HG03066 (cell line): ENCODE measurements around the gene PRRC2B.
"Not testable (repeated sequence)": the region's sequence is repeated elsewhere in the genome, so short reads cannot be mapped to it uniquely, and the experiment has no call there.

ENCODE experiments used
- ATAC-seq: cut with Tn5 transposase; IDR thresholded peaks from one replicate; pipeline ENCODE4 v1.9.1; 2021; ENCODE audit warnings: low read depth; ENCODE audit not compliant: unreplicated experiment

The PRRC2B gene

DNA sequence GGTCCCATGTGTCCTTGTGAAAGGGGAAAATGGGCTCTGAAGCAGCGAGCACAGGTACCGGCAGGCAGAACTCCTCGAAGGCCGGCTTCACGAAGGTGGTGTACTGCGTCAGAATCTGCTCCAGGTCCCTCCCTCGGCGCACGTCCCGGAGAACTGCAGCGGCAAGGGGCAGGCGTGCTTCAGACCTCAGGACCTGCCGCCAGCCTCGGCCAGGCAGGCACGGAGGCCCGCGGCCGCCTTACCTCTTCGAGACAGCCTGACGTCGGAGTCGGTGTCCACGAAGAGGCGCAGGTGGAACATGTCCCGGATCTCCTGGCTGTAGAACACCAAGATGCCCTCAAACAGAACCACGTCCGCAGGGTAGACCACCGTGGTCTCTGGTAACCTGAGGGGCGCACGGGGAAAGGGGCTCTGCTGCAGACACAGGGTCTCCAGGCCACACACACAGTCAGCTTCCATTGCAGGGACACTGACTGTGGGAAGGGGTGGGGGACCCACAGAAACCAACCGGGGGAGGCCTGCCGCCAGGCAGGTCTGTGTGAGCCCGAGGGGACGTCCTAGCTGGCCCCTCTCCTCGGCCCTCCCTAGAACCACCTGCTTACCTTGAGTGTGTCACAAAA is 135.1 kb downstream of the PRRC2B start:
- no peak for ATAC-seq

DNA sequence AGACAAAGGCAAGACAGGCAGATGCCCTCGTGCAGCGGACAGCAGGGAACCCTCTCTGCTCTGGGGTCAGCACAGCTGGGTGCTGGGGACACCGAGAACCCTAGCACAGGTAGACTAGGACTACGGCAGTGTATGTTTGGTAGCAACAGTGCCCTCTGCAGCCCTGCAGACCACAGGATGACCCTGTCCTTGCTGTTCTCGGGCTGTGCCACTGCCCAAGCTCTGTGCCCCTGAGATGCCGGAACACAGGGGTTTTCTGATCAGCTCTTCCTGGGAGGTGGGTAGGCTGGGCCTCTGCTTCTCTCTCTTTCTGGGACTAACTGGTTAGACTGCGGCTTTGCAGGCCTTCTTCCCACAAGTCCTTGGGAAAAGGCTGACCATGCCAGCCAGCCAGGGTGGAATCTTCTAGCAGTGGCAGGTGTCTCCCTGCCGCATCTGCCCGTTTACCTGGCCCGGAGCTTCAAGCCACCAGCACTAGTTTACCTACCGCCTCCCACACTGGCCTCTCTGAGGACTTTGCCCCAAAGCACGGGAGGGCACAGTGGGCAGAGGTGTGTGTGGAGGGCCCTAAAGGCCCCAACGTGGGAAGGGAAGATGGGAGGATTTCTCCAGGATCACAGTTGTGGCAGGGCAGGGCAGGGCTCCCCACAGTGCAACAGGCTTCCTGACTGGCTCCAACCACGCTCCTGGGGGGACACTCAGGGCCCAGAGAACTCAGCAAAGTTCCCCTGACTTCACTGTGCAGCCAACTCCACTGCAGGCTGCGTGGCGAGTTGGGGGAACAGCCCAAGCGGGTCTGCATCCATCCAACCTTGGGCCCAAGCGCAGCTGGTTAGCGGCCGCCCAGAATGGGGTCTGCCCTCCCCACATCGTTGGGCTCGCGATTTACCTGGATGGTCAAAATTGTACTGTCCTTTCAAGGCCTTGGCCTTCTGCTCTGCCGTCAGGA is 136.0 kb downstream of the PRRC2B start:
- ATAC-seq = no peak

DNA sequence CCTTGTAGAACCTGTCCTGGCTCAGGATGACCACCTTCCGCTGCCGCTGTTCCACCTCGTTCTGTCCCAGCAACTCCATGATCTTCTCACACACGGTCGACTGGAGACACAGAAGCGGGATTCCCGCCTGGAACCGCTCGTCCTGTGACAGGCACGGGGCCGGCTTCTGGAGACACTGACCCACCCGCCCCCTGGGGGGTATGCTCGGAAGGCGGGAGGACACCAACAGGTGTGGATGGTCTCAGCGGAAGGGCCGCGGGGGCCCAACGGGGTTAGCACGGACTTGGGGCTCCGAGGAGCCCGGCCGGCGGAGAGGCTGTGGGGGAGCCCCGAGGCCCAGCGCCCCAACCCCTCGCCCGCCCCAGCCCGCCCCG is 136.6 kb downstream of the PRRC2B start:
- ATAC-seq = peak; percentile 8

DNA sequence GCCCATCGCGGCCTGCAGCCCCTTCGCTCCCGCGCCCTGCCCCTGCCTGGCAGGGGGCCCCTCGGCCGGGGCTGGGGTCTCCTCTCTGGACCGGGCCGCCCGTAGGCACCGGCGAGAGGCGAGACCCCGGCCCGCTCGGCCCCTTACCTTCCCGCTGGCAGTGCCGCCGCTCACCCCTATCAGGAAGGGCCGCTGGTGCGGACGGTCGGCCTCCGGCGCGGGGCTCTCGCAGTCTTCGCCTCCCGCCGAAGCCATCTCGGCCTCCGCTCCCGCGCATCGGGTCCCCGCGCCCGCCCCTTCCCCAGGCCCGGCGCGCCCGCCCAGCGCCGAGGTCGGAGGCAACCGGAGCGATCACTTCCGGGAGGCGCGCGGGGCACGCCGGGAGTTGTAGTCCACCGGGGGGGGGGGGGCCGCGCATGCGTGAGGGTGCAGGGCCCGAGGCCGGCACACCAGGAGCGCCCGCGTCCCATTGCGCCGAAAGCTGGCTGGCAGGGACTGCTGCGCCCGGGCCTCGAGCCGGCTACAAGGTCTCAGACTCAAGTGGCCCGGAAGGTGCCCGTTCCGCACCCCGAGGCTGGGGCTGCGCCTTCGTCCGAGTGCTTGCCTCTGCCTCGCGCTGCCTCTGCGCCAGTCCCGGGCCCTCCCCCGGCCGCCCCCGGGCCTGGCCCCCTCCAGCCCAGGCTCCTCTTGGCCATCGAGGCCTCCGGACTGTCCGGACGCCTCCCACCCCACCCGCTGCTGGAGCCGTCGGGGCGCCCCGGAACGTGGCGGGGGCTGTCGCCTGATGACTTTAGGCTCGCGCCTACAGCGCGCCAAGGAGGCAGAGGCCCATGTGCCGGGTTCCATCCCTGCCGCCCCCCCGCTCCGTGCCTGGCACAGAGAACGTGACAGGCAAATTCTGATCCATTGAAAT is 137.3 kb downstream of the PRRC2B start, which contains the start of gene UCK1:
Gene UCK1, minus strand, starts transcription at position 344 of the 913 bp plus-strand sequence. Its CDS starts 89 bp downstream, at position 255.
- peak; percentile 83 for ATAC-seq

DNA sequence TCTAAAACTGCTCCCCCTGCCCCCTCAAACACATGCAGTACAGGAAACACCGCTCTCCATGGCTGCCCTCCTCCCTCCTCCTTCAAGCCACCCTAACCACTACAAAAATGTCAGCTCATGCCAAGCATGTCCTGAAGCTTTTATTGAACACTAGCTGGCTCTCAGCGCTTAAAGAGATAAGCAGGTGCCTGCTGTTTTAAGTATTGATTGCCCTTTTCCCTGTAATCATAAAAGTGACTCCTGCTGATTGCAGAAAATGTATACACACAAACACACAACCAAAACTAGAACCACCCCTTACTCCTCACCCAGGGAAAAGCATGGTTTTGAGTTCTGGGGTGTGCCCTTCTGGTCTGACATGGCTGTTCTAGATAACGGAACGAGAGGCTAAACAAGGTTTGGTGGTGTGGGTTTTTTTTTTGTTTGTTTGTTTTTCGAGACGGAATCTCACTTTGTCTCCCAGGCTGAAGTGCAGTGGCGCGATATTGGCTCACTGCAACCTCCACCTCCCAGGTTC is 140.9 kb downstream of the PRRC2B start:
- no peak for ATAC-seq

DNA sequence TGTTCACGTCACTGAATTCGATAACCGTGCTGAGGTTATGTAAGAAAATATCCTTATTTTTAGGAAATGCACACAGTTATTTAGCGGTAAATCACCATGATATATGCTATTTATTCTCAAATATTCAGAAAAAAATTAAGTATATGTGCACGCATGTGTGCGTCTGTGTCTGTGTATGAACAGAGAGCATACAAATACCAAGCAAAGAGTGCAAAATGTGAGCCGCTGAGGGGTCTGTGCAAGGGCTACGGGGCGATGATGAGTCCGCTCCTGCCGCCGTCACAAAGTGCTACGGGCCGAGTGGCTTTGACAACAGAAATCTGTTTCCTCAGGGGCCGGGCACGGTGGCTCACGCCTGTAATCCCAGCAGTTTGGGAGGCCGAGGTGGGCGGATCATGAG is 144.1 kb downstream of the PRRC2B start:
- no peak for ATAC-seq

DNA sequence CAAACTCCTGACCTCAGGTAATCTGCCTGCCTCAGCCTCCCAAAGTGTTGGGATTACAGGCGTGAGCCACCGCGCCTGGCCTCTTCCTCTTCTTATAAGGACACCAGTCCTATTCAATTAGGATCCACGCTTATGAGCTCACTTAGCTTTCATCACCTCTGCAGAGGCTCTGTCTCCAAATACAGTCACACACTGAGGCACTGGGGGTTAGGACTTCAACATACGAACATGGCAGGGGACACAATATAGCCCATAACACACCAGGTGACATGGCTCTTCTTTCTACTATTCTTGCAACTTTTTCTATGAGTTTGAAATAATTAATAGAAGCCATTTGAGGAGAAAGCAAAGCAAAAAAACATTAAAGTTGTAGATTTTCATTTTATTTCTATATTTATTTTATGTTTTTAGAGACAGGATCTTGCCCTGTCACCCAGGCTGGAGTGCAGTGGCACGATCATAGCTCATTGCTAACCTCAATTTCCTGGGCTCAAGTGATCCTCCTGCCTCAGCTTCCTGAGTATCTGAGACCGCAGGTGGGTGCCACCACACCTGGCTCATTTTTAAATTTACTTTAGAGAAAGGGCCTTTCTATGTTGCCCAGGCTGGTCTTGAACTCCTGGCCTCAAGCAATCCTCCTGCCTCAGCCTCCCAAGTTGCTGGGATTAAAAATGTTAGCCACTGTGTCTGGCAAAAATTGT is 145.5 kb downstream of the PRRC2B start:
- ATAC-seq = no peak

DNA sequence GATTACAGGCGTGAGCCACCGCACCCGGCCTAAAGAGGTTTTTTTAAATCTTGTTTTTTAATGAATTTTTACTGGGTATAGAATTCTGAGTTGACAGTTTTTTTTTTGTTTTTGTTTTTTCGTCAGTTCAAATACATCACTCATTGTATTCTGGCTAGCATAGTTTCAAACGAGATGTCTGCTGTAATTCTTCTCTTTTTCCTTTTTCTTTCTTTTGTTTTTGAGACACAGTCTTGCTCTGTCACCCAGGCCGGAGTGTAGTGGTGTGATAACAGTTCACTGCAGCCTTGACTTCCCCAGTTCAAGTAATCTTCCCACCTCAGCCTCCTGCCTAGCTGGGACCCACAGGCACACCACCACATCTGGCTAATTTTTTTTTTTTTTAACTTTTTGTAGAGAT is 149.3 kb downstream of the PRRC2B start:
- no peak for ATAC-seq

DNA sequence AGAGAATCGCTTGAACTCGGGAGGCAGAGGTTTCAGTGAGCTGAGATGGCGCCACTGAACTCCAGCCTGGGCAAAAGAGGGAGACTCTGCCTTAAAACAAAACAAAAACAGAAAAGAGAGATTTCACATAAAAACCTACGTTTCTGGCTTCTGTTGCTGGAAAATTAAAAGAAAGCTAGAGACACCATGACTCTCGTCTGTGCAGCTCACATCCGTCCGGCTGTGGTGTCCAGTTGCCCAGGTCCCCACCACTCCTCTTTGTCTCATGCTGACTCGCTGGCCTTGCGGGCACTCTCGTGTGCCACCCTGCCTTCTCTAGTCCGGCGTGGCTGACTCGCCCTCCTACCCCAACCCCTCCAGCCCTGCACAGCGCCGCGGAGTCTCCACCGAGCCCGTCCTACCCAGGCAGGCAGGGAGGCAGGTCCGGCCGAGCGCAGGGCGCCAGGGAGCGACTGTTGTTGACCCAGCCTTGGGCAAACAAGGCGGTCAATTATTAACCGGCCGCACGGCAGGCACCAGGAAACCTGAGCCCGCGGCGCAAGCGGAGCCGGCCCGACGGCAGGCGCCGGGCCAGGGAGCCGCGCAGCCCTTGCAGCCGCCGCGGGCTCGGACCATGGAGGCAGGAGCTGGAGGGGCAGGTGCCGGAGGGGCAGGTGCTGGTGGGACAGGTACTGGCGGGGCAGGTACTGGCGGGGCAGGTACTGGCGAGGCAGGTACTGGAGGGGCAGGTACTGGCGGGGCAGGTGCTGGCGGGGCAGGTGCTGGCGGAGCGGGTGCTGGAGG is 151.3 kb downstream of the PRRC2B start, which contains the start of gene PRRT1B:
Gene PRRT1B, plus strand, starts transcription at position 521 of the 783 bp plus-strand sequence. Its CDS starts 93 bp downstream, at position 614.
- no peak for ATAC-seq

DNA sequence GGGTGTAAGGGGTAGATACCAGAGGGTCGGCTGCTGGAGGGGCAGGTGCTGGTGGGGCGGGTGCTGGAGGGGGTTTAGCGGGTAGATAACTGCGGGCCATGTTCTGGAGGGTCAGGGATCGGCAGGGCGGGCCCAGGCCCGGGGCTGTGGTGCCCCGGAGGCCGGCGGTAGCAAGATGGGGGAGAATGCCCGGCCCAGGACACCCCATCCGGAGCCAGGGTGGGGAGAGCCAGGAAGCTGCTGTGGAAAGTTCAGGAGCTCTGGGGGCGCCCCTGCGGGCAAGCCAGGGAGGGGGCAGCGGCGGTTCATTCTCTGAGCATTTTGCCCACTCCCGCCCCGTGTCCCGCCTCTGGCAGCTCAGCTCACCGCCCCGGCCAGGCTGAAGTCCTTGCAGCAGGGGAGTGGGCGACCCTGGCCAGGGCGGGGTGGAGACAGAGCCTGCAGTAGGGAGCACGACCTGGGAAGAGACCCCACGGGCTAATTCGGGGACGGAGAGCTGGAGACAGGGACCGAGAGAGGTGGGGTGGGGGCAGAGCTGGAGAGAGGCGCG is 152.0 kb downstream of the PRRC2B start:
- ATAC-seq = no peak

DNA sequence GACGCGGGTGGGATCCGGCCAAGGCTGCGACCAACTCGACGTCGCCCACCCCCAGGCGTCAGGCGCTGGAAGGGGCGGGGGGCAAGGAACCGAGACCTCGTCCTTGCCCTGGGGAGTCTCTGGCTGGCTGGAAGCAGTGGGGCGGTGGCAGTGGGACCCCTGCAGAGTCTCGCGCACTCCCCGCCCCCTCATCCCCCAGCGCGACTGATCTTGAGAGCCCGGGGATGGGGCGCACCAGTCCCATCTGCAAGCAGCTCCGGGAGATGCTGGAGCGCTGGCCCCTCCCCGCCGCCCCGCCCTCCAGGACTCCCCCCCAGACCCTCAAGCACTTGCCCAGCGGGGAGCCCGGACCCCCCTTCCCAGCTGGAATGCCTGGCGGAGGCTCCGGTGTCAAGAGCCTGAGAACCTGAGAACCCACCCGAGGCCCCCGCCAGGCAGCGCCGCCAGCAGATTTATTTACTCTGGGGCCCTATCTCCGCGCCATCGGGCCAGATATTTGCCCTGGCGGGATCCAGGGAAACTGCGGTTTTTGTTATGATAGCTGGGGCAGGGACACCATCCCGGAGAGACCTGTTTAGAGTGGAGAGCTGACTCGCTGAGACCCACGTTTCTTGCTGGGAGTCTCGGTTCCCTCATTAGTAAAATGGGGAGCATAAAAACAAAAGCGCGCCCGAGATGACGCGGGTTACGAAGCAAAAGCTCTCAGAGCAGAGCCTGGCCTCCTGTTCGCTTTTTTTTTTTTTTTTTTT is 152.6 kb downstream of the PRRC2B start:
- ATAC-seq = no peak

DNA sequence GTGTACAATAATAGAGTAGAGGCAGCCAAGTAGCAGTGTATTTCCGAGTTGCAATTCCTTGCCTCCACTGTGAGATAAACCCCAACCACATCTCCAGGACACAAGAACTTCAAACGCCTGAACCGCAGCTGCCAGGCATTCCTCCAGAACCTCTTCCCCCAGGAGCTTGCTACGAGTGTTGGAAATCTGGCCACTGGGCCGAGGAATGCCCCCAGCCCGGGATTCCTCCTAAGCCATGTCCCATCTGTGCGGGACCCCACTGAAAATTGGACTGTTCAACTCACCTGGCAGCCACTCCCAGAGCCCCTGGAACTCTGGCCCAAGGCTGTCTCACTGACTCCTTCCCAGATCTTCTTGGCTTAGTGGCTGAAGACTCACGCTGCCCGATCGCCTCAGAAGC is 155.3 kb downstream of the PRRC2B start:
- ATAC-seq = not testable (repeated sequence)
